ENCODE measurements around the gene C10orf143.
"Not testable (repeated sequence)": the region's sequence is repeated elsewhere in the genome, so short reads cannot be mapped to it uniquely, and the experiment has no call there.

The C10orf143 gene

DNA sequence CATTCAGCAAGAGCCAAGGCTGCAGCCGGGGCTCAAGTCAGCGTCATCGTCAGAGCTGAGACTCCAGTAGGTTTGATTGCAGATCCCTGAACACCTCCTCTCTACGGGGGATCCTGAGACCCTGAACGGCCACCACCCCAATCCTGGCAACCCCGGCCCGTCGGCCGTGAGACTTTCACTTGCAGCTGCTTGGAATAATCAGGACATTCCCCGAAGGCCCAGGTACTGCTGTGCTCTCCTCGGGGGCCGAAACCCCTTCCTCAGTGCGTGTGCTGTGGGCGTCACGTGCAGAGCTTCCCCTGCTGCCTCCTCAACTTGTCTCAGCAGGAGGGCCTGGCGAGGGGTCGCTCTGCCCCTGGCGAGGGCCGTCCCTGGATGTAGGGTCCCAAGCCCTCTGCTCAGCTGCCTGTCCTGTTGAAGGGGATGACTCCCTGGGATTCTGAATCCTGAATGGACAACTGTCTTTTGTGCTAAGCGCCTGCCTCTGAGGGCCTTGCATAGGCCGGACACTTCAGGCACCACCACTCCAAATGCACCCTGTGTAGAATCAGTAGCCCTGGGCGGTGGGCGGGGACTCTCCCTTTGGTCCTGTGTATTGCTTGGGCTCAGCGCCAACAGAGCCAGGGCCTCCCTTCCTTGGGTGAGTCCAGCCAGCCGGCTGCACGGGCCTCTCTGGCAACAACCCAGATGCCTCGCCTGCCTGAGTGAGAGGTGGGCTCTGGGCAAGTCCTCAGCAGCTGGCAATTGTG, 82.7 kb downstream of the C10orf143 start:
- DNase-seq (ENCODE audit: low spot score), result no peak
- in situ Hi-C loops (cut with MboI; ENCODE audit: low pct_unique_long_range_greater_than_20kb, low sequenced_read_pairs, unreplicated experiment), result no loop called here
- no peak for TF ChIP-seq CTCF (IDR thresholded peaks at IDR 0.05; ENCODE audit: extremely low read depth, insufficient read depth, missing control alignments)

DNA sequence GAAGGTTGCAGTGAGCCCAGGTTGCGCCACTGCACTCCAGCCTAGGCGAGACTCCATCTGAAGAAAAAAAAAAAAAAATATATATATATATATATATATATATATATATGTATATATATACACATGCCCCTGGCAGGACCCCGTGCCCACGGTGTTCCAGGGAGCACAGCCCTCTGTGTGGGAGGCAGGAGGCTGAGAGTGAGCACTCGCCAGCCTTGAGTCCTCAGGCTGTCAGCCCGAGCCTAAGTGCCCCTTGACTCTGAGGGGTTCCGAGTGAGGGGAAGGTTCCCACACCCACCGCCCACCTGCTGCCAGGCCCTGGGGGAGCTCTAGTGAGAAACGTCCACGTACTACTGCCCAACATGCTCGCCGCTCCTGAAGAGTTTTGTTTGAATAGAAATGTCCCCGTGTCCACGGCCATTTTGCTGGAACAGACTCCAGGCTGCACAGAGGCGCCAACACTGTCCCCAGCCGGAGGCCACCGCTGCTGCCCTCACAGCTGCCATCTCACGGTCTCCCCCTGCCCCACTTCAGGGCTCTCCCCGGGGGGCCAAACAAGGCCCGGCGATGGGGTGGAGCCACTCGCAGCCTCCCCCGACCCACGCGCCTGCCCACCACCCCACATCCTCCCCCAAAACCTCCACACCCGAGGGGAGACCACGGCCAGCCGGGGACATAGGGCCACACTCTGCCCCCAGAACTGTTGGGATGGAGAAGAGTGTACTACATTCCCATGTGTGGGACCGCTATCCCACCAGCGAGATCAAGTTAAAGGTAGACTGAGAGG, 83.8 kb downstream of the C10orf143 start:
- in situ Hi-C loops (cut with MboI; ENCODE audit: low pct_unique_long_range_greater_than_20kb, low sequenced_read_pairs, unreplicated experiment), result no loop called here
- no peak for DNase-seq (ENCODE audit: low spot score)

DNA sequence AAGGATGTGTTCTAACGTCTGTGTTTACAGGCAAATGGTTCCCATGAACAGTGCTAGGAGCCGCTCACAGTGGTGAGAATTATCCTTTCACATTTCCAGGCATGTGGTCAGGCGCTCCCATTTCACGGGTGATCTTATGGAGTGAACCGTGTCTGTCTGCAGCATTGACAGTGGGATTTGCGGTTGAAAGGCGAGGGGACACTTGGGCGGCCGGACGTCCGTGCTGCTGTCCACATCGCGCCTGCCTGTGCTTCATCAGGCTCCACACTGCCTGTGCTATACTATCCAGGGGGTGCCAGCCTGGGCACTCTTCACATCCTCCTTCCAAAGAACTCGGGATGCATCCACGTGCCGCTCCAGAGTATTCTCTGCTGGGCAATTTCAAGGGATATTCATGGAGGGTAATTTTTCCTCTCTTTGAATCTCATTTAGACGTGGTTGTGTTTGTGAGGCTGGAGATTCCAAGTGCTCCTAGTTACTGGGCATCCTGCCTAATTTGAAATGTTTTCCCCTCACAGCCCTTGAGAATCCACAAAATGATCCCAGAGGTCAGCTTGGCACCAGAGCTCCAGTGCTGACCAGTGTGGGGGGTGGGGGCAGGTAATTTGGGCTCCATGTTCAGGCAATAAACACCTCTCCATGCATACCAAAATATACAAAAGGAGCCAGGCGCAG, 84.7 kb downstream of the C10orf143 start:
- in situ Hi-C loops (cut with MboI; ENCODE audit: low pct_unique_long_range_greater_than_20kb, low sequenced_read_pairs, unreplicated experiment), result no loop called here
- DNase-seq (ENCODE audit: low spot score), result no peak
- TF ChIP-seq CTCF (IDR thresholded peaks at IDR 0.05; ENCODE audit: extremely low read depth, insufficient read depth, missing control alignments), result no peak

More for the DNA sequence above, 83.8 kb downstream of the C10orf143 start:
- no peak for TF ChIP-seq CTCF (IDR thresholded peaks at IDR 0.05; ENCODE audit: extremely low read depth, insufficient read depth, missing control alignments)

DNA sequence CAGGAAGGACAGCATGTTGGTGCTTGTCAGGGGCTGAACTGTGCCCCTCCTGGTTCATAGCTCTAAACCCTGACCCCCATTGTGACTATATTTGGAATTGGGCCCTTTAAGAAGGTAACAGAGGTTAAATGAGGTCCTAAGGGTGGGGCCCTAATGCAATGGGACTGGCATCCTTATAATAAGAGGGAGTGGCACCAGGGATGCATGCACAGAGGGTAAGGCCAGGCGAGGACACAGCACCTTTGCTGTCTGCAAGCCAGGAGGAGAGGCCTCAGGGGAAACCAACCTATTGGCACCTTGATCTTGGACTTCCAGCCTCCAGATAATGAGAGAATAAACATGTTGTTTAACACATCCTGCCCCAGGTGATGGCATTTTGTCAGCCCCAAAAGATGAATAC, 85.3 kb downstream of the C10orf143 start:
- no peak for TF ChIP-seq CTCF (IDR thresholded peaks at IDR 0.05; ENCODE audit: extremely low read depth, insufficient read depth, missing control alignments)
- in situ Hi-C loops (cut with MboI; ENCODE audit: low pct_unique_long_range_greater_than_20kb, low sequenced_read_pairs, unreplicated experiment), result no loop called here
- no peak for DNase-seq (ENCODE audit: low spot score)

DNA sequence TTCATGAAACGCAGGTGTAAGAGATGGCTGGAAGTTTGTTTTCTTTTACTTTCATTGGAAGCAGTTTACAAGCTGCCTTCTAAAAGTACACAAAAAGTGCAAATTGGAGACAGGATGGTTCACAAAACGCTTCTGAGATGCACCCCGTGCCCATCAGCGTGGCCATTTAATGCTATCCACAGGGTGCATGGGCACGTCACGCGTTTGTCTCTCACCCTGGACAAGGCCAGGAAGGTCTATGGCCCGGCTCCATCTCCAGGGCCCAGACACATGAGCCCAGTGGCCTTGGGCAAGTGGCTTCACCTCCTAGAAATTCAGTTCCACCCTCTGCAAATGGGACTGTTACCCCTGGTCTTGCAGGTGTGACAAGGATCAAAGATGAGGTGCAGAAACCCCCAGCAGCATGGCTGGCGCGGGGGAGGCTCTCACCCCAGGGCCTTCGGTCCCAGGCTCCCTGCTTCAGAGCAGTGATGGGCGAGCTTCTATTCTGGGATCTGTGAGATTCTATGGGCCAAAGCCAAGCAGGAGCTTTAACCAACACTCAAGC, 85.8 kb downstream of the C10orf143 start:
- DNase-seq (ENCODE audit: low spot score), result no peak
- no peak for TF ChIP-seq CTCF (IDR thresholded peaks at IDR 0.05; ENCODE audit: extremely low read depth, insufficient read depth, missing control alignments)
- in situ Hi-C loops (cut with MboI; ENCODE audit: low pct_unique_long_range_greater_than_20kb, low sequenced_read_pairs, unreplicated experiment), result no loop called here

- DNase-seq (ENCODE audit: low spot score); in situ Hi-C loops (cut with MboI; ENCODE audit: low pct_unique_long_range_greater_than_20kb, low sequenced_read_pairs, unreplicated experiment): not testable (repeated sequence)
These were observed 86.3 kb downstream of the C10orf143 start for GRCh38 chr10:130024326-130024725.
